ENCODE results near the gene SS18L1.

SS18L1 gene

DNA sequence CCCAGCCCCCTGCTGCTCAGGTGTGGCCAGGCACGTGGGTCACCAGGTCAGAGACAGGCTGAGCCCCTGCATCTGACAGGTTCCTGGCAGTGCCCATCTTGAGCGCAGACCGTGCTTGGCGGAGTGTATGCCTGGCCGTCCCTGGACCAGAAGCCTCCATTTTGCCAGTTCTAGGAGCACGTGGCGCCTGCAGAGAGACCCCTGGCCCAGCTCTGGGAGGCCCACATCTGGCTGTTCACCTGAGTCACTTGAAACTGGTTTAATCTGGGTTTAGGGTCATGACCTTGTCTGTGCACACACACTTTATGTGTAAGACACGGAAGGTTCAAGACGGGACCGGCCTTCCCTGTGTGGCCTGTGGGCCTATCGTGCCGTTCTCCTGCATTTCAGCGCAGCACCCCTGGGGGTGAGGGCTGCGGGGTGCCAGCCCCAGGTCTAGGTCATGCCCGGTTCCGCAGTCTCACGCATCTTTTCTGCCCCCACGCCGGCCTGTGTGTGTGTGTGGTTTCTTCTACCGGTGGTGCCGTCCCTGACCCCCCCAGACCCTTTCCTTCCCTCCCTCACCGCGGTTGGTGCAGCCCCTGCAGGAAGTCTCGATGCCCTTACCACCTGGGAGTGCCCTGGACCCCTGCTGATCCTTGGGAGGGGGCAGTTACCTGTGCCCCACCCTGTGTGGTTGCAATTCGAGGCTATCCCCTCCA, 14.0 kb downstream of the SS18L1 start:
- no peak for DNase-seq

DNA sequence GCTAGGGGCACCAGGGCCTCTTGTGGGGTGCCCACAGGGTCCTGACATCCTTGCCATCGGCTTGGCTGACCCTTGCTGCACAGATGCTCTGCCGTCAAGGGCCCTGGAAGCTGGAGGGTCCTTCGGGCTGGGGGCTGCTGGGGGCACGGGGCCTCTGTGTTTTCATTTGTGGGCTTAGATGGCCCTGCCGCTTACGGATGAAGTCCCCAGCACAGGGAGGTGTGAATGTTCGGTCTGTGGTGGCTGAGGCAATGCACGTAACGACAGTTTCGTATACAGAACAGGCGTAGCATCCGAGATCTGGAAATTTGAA, 14.5 kb downstream of the SS18L1 start:
- DNase-seq: no peak

DNA sequence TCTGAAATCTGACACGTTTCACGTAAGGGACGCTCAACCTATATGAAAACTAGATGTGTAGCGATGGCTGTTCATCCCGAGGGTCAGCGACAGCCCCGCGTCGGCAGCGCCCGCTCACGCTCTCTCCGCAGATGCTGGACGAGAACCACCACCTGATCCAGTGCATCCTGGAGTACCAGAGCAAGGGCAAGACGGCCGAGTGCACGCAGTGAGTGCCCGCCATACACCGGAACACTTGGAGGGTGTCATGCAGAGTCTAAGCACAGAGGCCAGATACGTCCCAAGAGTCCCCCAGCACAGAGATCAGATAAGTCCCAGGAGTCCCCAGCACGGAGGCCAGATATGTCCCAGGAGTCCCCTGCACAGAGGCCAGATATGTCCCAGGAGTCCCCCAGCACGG, 15.0 kb downstream of the SS18L1 start:
- no peak for DNase-seq

DNA sequence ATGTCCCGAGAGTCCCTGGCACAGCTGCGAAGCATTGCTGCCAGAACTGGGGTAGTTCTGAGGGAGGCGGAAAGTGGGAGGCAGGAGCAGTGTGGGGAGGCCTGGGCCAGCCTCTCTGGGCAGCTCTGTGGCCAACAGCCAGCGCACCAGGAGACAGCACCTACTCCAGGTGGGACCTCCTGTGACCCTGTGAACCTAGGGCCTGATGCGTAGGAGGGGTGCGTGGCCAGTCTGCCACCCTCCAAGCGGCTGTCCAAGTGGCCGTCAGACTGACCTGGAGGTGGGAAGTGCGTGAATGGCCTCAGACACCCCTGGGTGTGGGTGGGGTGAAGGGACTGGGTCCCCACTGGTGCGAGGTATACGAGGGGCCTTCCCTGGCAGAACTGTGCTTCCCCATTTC, 15.5 kb downstream of the SS18L1 start:
- DNase-seq: no peak

DNA sequence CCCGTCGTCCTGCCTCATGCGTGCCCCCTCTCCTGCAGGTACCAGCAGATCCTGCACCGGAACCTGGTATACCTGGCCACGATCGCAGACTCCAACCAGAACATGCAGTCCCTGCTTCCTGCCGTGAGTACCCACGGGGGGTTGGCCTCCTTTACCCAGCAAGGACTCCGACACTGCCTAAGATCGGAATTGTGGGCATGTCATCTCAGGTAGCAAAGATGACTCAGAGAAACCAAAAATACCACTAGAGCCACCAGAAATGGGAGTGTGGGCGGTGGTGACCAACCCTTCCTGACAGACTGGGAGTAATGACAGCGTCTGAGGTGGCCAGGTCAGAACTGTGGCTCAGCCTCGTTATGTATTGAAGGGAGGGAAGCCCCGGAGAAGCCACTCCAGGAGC, 16.3 kb downstream of the SS18L1 start:
- no peak for DNase-seq

DNA sequence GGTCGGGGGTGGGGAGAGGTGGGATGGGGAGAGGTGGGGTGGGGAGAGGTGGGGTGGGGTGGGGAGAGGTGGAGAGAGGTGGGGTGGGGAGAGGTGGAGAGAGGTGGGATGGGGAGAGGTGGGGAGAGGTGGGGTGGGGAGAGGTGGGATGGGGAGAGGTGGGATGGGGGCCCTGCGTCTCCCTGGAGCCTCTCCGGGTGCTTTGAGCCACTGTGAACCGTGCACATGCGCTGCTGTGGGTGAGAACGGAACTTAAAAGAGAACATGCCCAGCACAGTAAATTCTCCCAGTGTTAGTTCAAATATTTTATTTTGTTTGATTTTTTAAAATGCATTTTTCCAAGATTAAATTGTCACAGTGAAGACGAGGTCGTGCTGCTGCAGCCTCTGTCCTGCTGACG, 16.7 kb downstream of the SS18L1 start:
- no peak for DNase-seq

DNA sequence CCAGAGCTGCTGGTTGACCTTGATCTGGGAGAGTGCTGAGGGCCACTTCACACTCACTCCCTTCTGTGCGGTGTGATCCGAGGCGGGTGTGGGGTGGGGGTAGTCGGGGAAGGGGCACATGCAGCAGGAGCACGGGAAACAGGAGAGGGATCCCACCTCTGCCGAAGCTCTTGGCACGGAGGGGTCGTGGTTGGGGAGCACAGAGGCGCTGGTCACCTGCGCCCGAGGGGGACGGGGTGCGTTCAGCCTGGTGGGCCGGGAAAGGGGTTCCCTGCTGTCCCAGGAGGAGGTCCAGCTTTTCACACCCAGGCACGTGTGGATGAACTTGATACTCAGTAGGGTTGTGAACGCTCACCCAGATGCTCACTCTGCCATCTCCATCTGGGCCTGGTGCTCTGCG, 17.3 kb downstream of the SS18L1 start:
- no peak for DNase-seq

DNA sequence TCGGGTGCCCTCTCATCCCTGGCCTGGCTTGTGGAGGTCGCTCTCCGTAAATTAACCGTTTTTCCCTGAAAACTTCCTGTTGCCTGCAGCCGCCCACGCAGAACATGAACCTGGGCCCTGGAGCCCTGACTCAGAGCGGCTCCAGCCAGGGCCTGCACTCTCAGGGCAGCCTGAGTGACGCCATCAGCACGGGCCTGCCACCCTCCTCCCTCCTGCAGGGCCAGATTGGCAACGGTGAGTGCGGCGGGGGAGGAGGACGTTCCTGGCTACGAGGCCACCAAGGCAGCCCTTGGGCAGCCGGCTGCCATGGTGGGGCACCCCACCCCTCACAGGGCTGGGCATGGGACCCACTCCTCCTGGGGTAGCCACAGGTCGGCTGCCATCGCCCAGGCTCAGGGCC, 17.8 kb downstream of the SS18L1 start:
- no peak for DNase-seq

DNA sequence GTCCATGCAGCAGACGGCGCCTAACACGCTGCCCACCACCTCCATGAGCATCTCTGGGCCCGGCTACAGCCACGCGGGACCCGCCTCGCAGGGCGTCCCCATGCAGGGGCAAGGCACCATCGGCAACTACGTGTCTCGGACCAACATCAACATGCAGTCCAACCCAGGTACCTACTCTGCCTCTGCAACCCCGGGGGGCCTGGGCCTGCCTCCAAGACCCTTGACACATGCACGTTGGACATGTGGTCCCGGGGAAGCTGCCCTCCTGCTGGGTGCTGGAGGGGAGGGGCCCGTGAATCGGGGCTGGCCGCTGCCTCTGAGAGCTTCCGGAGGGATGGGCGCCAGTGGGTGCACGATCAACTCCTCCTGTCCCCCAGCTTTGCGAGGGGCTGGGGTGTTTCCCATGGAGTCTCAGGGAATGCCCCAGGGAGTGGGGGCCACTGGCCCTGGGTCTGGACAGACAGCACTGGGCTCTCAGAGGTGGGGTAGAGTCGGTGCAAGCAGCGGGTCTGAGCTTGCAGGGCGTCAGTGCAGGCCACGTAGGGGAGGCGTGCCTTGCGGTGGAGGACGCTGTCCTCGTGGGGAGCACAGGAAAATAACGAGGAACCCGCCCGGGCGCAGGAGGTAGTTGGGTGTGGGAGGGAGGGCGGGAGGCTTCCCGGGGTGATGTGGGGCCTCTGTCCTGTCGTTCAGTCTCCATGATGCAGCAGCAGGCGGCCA, 19.4 kb downstream of the SS18L1 start:
- no peak for DNase-seq

DNA sequence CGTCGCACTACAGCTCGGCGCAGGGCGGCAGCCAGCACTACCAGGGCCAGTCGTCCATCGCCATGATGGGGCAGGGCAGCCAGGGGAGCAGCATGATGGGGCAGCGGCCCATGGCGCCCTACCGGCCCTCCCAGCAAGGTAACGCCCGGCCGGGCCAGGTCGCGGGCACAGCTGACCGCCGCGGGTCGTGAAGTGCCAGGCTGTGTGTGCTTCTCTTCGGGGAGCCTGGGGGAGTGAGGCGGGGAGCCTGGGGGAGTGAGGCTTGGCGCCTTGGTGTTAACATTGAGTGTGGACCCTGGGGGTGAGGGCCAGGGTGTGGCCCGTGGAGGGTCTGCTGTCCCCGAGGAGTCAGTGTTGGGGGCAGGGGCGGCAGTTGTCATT, 19.9 kb downstream of the SS18L1 start:
- no peak for DNase-seq

DNA sequence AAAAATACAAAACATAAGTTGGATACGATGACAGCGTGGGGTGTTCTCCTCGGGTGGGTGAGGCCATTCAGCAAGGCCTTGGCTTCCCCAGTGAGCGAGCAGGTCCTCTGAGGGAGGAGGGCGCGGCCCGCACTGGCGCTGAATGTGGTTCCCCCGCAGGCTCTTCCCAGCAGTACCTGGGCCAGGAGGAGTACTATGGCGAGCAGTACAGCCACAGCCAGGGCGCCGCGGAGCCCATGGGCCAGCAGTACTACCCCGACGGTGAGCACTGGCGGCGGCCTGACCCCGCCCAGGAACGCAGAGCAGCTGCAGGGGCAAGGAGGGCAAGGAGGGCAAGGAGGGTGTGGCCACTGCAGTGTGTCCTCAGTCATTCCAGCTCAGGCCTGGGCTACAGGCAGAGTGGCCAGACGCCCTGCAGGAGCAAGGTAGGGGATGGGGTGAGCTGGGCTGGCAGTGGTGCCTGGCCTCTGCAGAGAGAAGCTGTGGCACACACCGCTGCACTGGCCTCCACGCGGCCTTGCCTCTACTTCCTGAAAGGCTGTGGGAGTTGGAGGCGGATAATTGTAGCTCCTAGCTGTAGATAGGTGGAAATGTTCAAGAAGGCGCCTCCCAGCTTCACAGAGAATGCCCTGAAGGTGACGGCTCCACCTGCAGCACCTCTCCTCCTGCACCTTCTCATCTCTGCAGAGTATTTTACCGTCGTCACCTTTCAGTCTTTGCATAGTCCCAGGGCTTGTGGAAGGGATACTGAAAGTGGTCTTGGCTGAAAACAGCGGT, 20.6 kb downstream of the SS18L1 start:
- DNase-seq: no peak

DNA sequence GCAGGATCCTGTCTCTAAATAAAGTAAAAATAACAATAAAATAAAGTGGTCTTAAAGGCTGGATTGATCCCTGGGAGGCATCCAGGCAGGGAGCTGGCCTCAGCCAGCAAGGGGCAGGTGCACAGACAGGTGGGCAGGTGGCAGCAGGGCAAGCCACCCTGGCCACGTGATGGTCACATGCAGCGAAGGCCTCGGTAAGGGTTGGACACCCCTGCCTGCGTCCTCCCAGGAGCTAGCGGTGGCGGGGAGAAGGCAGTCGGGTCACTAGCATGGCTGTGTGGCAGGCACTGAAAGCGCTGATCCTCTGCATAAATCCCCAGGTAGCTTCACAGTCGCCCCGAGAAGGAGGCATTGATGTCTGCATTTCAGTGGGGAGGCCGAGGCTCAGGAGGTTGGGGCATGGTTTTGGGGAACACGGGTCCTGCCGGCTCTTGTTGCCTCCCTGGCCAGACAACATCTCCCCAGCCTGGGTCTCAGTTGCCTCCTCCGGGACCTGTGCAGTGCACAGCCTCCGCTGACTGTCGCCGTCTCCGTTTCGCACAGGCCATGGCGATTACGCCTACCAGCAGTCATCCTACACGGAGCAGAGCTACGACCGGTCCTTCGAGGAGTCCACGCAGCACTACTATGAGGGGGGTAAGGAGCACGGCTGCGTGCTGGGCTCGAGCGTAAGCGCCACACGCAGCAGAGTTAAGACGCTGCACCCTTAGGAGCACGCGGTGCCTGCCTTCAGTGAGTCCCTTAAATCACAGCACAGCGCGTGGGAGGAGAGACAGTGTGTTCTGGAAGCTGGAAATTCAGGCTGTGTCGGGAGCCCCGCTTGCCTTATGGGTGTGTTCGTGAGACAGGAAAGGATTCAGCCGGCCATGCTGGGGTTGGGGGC, 21.6 kb downstream of the SS18L1 start:
- no peak for DNase-seq

DNA sequence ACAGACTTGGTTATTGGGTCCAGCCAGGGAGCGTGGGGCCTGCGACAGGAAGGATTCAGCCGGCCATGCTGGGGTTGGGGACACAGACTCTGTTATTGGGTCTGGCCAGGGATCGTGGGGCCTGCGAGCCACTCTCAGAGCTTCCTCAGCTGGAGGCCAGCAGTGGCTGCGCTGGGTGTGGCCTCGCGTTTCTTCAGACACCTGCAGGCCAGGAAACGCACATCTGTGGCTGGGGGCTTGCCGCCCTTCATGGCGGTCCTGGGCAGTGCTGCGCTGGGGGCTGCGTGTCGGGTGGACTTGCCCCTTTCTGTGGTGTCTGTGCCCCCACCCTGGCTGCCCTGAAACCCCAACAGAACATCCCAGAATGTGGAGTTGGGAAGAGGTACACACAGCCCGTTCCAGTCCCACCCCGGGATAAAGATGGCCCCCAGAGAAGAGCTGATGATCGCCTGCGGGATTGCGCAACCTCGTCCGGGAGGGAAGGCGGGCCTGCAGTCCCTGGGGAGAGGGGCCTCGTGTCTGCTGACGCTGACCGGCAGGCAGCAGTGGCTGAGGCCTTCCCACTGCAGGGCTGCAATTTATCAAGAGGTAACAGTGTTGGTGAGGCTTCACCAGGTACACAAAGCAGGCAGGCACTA, 22.3 kb downstream of the SS18L1 start:
- DNase-seq: no peak

DNA sequence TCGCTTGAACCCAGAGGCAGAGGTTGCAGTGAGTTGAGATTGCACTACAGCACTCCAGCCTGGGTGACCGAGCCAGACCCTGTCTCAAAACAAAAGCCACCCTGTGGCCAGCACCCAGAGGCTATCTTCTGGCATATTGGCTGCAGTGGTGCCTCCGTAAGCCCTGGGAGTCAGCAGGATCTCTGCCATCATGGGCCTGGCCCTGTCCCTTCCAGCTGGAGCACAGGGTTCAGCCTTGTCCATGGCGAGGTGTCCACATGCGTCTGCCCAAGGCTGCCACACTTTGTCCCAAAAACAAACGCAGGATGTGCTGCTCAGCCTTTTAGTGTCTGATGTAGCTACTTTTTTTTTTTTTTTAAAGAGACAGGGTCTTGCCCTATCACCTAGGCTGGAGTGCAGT, 23.9 kb downstream of the SS18L1 start:
- DNase-seq: no peak

DNA sequence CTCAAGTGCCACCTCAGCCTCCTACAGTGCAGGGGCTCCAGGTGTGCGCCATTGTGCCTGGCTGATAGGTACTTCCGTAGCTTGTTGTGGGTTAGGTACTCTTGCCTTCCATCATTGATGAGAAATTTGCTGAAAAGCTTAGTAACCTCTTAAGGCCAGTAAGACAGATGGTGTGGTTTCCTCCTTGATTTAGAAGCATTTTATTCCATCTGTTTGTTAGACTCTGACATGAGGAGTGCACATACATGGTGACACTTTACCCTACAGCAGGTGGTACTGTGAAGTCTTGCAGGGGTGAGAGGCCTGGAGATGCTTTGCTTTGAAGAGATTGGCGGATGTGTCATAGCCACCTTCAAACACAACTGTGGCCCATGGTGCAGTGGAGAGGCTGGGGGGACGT, 24.5 kb downstream of the SS18L1 start:
- peak; percentile 90 to 96 for DNase-seq

DNA sequence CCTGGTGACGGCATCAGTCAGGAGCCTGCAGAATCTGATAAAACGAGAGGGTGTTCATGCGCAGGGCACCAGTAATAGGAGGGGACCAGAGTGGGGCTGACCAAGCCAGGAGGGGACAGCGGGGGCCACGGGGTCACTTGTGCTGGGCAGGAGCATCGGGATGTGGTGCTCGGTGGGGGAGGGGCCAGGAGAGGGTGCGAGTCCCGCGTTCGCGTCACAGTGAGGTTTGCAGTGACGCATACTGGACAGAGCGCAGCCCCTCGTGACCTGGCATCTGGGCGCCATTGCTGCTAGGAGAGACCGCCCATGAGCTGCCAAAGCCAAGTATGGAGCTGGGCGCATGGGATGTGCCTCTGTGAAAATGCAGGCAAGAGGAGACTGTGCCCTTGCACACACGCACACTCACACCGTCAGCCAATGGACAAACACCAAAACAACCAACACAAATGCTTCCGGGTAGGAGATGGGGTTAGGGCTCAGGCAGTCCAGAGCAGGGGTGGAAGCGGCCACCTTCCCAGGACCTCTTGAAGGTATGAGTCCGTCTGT, 25.4 kb downstream of the SS18L1 start:
- DNase-seq: no peak

DNA sequence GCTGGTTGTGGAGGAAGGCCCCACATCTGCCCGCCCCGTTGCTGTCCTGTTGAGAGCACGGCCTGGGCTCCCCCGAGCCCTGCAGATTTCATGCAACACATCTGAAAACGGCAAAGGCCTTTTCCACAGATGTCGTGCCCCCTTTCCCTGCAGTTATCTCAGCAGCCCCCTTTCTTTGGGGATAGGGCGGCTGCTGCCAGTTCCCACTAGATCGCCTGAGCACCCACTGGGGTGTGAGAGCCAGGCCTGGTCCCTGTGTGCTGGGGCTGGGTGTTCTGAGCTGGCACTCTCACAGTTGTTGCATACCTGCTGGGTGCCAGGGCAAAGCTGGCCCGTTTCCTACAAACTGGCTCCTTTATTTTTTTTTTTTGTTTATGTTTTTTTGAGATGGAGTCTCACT, 27.0 kb downstream of the SS18L1 start:
- no peak for DNase-seq

DNA sequence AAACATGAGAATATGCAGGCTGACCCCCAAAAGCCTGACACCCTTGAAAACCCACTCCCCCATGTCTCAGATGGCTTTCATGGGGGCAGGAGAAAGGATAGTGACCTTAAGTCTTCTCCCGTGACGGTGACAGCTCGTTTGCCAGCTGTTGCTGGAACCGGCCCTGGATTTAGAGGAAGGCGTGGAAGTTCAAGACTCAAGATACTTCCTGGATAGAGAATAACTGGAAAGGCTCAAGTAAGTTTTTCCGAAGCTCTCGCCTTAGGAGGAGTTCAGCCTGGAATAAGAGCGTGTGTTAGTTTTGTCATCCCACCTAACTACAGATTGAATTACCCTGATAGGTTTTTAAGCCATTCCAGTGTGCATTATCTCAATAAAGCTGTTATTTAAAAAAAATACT, 27.7 kb downstream of the SS18L1 start:
- DNase-seq: no peak

DNA sequence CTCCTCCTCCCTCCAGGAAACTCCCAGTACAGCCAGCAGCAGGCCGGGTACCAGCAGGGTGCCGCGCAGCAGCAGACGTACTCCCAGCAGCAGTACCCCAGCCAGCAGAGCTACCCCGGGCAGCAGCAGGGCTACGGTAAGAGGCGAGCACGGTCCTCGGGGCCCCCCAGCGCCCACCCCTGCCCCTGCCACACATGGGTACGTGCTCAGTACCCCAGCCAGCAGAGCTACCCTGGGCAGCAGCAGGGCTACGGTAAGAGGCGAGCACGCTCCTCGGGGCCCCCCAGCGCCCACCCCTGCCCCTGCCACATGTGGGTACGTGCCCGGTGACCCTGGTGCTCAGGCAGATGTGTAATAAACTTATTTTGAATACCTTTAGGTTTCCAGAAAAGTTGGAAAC, 29.1 kb downstream of the SS18L1 start:
- no peak for DNase-seq

DNA sequence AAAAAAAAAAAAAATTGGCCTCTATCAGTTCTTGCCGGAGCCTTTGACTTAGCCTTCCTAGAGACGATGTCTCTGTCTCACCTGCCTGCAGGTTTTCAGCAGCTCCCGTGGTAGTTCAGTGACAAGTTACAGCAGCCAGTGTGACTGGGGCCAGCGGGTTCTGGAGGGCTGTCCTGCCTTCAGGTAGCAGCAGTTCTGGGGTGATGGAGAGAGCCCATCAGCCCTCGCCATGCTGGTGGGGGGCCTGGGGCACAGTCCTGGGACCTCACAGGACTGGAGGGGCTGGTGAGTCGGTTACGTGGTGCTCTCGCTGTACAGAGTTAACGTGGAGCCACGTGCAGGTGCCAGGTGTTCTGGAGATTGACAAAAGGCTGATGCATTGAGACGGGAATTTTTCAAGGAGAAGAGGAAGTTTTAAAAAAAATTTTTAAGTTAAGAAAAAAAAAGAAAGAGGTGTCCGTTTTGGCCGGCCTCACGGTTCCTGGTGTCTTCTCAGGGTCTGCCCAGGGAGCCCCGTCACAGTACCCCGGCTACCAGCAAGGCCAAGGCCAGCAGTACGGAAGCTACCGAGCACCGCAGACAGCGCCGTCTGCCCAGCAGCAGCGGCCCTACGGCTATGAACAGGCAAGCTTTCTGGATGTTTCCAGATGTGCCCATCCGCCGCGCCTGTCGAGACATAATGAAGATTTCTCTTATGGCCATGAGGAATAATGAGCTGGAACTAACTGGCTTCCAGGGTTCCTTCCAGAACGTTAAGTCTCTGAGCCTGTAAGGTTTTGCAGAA, 30.6 kb downstream of the SS18L1 start:
- no peak for DNase-seq

DNA sequence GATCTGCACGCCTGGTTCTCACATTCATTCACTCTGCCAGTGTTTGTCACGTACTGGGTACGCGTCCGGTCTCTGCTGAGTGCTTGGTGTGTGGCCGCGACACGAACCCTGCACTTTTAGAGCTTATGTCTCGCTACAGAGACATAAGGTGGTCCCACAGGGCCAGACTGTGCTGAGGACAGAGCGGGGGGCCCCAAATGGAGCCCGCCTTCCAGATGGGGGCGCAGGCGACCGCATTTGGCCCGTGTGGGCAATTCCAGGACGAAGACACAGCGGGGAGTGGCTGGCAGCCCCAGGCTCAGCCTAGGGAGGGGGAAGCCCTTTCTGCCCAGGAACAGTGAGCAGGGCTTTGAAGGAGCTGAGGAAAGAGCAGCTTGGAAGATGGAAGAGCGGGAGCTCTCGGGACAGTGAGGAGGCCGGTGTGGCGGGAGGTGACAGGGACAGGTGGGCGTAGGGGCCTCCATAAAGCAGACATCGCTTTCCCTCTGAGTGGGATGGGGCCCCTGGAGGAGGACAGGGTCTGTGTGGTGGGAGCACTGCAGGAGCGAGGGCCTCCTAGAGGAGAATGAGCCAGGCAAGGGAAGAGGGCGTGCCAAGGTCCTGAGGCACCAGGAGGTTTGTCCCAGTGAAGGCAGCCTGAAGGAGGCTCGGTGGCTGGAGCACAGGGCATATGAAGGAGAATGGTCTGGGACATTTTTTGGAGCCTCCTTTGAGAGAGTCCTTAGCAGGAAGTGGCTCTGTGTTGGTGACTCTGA, 31.5 kb downstream of the SS18L1 start:
- no peak for DNase-seq
